HG03571 (cell line): ENCODE results near the gene GJA3.

ENCODE experiments used
- ATAC-seq: cut with Tn5 transposase; IDR thresholded peaks from one replicate; pipeline ENCODE4 v1.9.1; 2021; ENCODE audit not compliant: unreplicated experiment

Gene GJA3

GRCh38 chr13:20151016-20151415 lies 9.8 kb downstream of the GJA3 start:
- ATAC-seq: no peak

- no peak for ATAC-seq
These were observed 10.3 kb downstream of the GJA3 start for GRCh38 chr13:20150561-20150960.

GRCh38 chr13:20149762-20150161 lies 11.1 kb downstream of the GJA3 start:
- ATAC-seq: no peak

GRCh38 chr13:20148501-20149183 lies 12.2 kb downstream of the GJA3 start:
- no peak for ATAC-seq

GRCh38 chr13:20146381-20146780 lies 14.5 kb downstream of the GJA3 start:
- no peak for ATAC-seq

GRCh38 chr13:20145521-20145920 lies 15.3 kb downstream of the GJA3 start:
- no peak for ATAC-seq

- no peak for ATAC-seq
These were observed 16.6 kb downstream of the GJA3 start for GRCh38 chr13:20144141-20144850.

- no peak for ATAC-seq
These were observed 17.8 kb downstream of the GJA3 start for GRCh38 chr13:20142927-20143480.

GRCh38 chr13:20142023-20142926 lies 18.6 kb downstream of the GJA3 start:
- ATAC-seq: no peak

- no peak for ATAC-seq
These were observed 19.4 kb downstream of the GJA3 start for GRCh38 chr13:20141238-20142022.

GRCh38 chr13:20140487-20140886 lies 20.4 kb downstream of the GJA3 start:
- no peak for ATAC-seq

GRCh38 chr13:20137875-20138274 lies 23.0 kb downstream of the GJA3 start:
- ATAC-seq: no peak

- ATAC-seq: no peak
These were observed 23.8 kb downstream of the GJA3 start for GRCh38 chr13:20136781-20137703.

- ATAC-seq: no peak
These were observed 26.1 kb downstream of the GJA3 start for GRCh38 chr13:20134732-20135131.

- ATAC-seq: no peak
These were observed 28.7 kb downstream of the GJA3 start for GRCh38 chr13:20132052-20132634.

GRCh38 chr13:20131057-20131832 lies 29.6 kb downstream of the GJA3 start:
- ATAC-seq: no peak

GRCh38 chr13:20130652-20131051 lies 30.2 kb downstream of the GJA3 start:
- ATAC-seq: no peak

- ATAC-seq: no peak
These were observed 30.8 kb downstream of the GJA3 start for GRCh38 chr13:20130012-20130411.
